A549 (cell line): ENCODE data around the gene MAGEE1. TPM values are rescaled to one million over a fixed set of nuclear protein-coding genes. Genes with fewer than 3 reads are reported as not detected.

Source experiments
- ATAC-seq, 2 experiments: fragments of 200-7000 bp in 1 of 2; fragments of >200 bp in 1 of 2; cut with Nextera tagmentation in 1 of 2; cut with Tn5 transposase in 1 of 2; 3 replicates each; pipeline versions ENCODE4 v1.8.0 to v1.9.1; 2018 to 2020; ENCODE audit warnings: mild to moderate bottlenecking in 1 of 2, moderate library complexity in 1 of 2
- CTCF ChIA-PET: fragments of 300-600 bp; sonication (Branson Sonifier 250); formaldehyde crosslinking; extraction: SDS; loops from one replicate; lab custom pipeline; 2021; ENCODE audit warnings: antibody characterized with exemption, inconsistent platforms; lab: Yijun Ruan, JAX
- POLR2A ChIA-PET: fragments of 350-600 bp; formaldehyde crosslinking; extraction: SDS; loops from one replicate; lab custom pipeline; 2021; ENCODE audit warnings: antibody characterized with exemption, inconsistent platforms; lab: Yijun Ruan, JAX
- DNase-seq, 2 experiments: peaks; one replicate each; pipeline versions ENCODE4 v3.0.0 to v3.0.0-alpha.2; 2011 to 2016; ENCODE audit warnings: low read depth in 1 of 2, low spot score in 1 of 2
- FAIRE-seq: peaks from 2 replicates; lab custom pipeline; 2011; peaks lifted over from hg19 to GRCh38; lab: Jason Lieb, UNC
- H3K27ac ChIP-seq, 2 experiments: fragments of >200 bp; sonication (Bioruptor Twin); formaldehyde crosslinking; 3 replicates each; pipeline ENCODE4 v1.5.1; 2016 to 2017
- H3K4me1 ChIP-seq: fragments of >200 bp; sonication (Bioruptor Twin); formaldehyde crosslinking; 3 replicates; pipeline ENCODE4 v1.6.1; 2016
- H3K4me2 ChIP-seq: fragments of >200 bp; sonication (Bioruptor Twin); formaldehyde crosslinking; 3 replicates; pipeline ENCODE4 v1.6.1; 2016
- H3K4me3 ChIP-seq: fragments of >200 bp; sonication (Bioruptor Twin); formaldehyde crosslinking; 3 replicates; pipeline ENCODE4 v1.5.1; 2016
- H3K9me3 ChIP-seq: fragments of >200 bp; sonication (Bioruptor Twin); formaldehyde crosslinking; 3 replicates; pipeline ENCODE4 v1.6.1; 2016
- ATOH8 ChIP-seq: fragments of 250-450 bp; sonication (Bioruptor Pico); IDR thresholded peaks from 2 replicates; pipeline ENCODE4 v1.5.0; 2020; ENCODE audit warnings: low read depth, mild to moderate bottlenecking, moderate library complexity
- BCL3 ChIP-seq: fragments of >200 bp; sonication (Bioruptor Twin); formaldehyde crosslinking; IDR thresholded peaks from 3 replicates; pipeline ENCODE4 v1.6.1; 2016
- CBX8 ChIP-seq: fragments of 200-600 bp; sonication (generic); IDR thresholded peaks from 2 replicates; pipeline ENCODE4 v1.6.1; 2016
- E2F6 ChIP-seq: IDR thresholded peaks from 2 replicates; pipeline ENCODE4 v1.6.1; 2012; ENCODE audit warnings: low read depth, borderline replicate concordance
- ELK1 ChIP-seq: fragments of 150-350 bp; IDR thresholded peaks from 2 replicates; pipeline ENCODE4 v1.6.1; 2014; ENCODE audit warnings: low read depth, mild to moderate bottlenecking, low read length
- EP300 ChIP-seq, 2 experiments: fragments of >200 bp; sonication (Bioruptor Twin); formaldehyde crosslinking; IDR thresholded peaks; 2 replicates in 1 of 2; 3 replicates in 1 of 2; pipeline ENCODE4 v1.6.1; 2016 to 2017
- FOSB ChIP-seq: fragments of 250-450 bp; sonication (Bioruptor Pico); IDR thresholded peaks from 2 replicates; pipeline ENCODE4 v1.5.0; 2020; ENCODE audit warnings: mild to moderate bottlenecking, moderate library complexity
- GATA3 ChIP-seq: IDR thresholded peaks from 2 replicates; pipeline ENCODE4 v1.6.1; 2012; ENCODE audit warnings: borderline replicate concordance
- HOXA7 ChIP-seq: fragments of 250-450 bp; sonication (Bioruptor Pico); IDR thresholded peaks from 2 replicates; pipeline ENCODE4 v1.5.0; 2020; ENCODE audit warnings: mild to moderate bottlenecking, moderate library complexity
- JUN ChIP-seq, 2 experiments: fragments of >200 bp; sonication (Bioruptor Twin); formaldehyde crosslinking; IDR thresholded peaks; 2 replicates in 1 of 2; 3 replicates in 1 of 2; pipeline ENCODE4 v1.6.1; 2016 to 2017
- KDM5A ChIP-seq: fragments of 200-600 bp; sonication (generic); IDR thresholded peaks from 2 replicates; pipeline ENCODE4 v1.6.1; 2016; ENCODE audit warnings: antibody characterized with exemption, mild to moderate bottlenecking
- MAFK ChIP-seq: fragments of 450-650 bp; IDR thresholded peaks from 2 replicates; pipeline ENCODE4 v1.6.1; 2014; ENCODE audit not compliant: partially characterized antibody
- MAX ChIP-seq: IDR thresholded peaks from 2 replicates; pipeline ENCODE4 v1.6.1; 2012
- NFE2L2 ChIP-seq: fragments of 150-350 bp; conservative IDR thresholded peaks from 2 replicates; pipeline ENCODE4 v1.6.1; 2014; ENCODE audit warnings: low read length
- NPAS2 ChIP-seq: fragments of 250-450 bp; sonication (Bioruptor Pico); IDR thresholded peaks from 2 replicates; pipeline ENCODE4 v1.8.0; 2022; ENCODE audit warnings: mild to moderate bottlenecking, moderate library complexity, borderline replicate concordance
- PHF8 ChIP-seq: fragments of 200-600 bp; sonication (generic); IDR thresholded peaks from 2 replicates; pipeline ENCODE4 v1.6.1; 2016; ENCODE audit warnings: low read depth, mild to moderate bottlenecking, antibody characterized with exemption, moderate library complexity, borderline replicate concordance
- POLR2A ChIP-seq: IDR thresholded peaks from 2 replicates; pipeline ENCODE4 v1.6.1; 2012; ENCODE audit warnings: mild to moderate bottlenecking, low read length
- POLR2AphosphoS2 ChIP-seq: conservative IDR thresholded peaks from 2 replicates; pipeline ENCODE4 v1.6.1; 2012; ENCODE audit warnings: low read length, improper control_type of control experiment, inconsistent platforms
- RAD21 ChIP-seq, 2 experiments: fragments of >200 bp in 1 of 2; sonication (Bioruptor Twin) in 1 of 2; formaldehyde crosslinking in 1 of 2; IDR thresholded peaks in 1 of 2; conservative IDR thresholded peaks in 1 of 2; 2 replicates in 1 of 2; 3 replicates in 1 of 2; pipeline ENCODE4 v1.6.1; 2012 to 2018; ENCODE audit warnings: inconsistent platforms in 1 of 2
- RCOR1 ChIP-seq: fragments of 150-350 bp; IDR thresholded peaks from 2 replicates; pipeline ENCODE4 v1.6.1; 2014; ENCODE audit warnings: antibody characterized with exemption, low read length, low read depth
- REST ChIP-seq: fragments of 200-600 bp; sonication (generic); IDR thresholded peaks from 2 replicates; pipeline ENCODE4 v1.6.1; 2016; ENCODE audit warnings: antibody characterized with exemption, mild to moderate bottlenecking, moderate library complexity
- RNF2 ChIP-seq: fragments of 200-600 bp; sonication (generic); IDR thresholded peaks from 2 replicates; pipeline ENCODE4 v1.6.1; 2016; ENCODE audit warnings: low read depth, mild to moderate bottlenecking, antibody characterized with exemption, moderate library complexity, borderline replicate concordance
- TP53 ChIP-seq: fragments of 250-450 bp; sonication (Bioruptor Pico); IDR thresholded peaks from 2 replicates; pipeline ENCODE4 v1.5.0; 2021; ENCODE audit warnings: mild to moderate bottlenecking, moderate library complexity
- ZFP36 ChIP-seq: fragments of 450-650 bp; IDR thresholded peaks from 2 replicates; pipeline ENCODE4 v1.6.1; 2014; ENCODE audit warnings: borderline replicate concordance; ENCODE audit not compliant: partially characterized antibody
- WGBS: methylation state at CpG from one replicate; pipeline ENCODE4 v1.1.6; 2017; ENCODE audit errors: missing lambda C conversion rate; 5-methylcytosine and 5-hydroxymethylcytosine counted together
- polyA minus RNA-seq: library from RNA; depleted of rRNA, polyadenylated mRNA; stranded (reverse); fragments of >200 nt; gene quantifications from 2 replicates; pipeline ENCODE4 v1.2.3, GENCODE V29; 2011; rRNA and poly(A)+ RNA removed
- polyA plus RNA-seq, 4 experiments: library from polyadenylated mRNA; depleted of rRNA in 3 of 4; stranded (reverse); fragments of >200 nt; fragmentation: RNase III in 1 of 4; extraction: RNeasy Plus Mini Kit Qiagen cat#74134 plus additional on column Dnase treatment in 1 of 4; gene quantifications; 2 replicates in 3 of 4; 3 replicates in 1 of 4; pipeline ENCODE4 v1.2.3, GENCODE V29; 2011 to 2017

MAGEE1 gene
- polyA plus RNA-seq (2011; rRNA removed) = 0.87 and 1.8 TPM in 2 replicates
- 1.3 and 2.0 TPM in 2 replicates for polyA plus RNA-seq (2012; cell fraction: cytosol; rRNA removed)
- polyA plus RNA-seq (2012; cell fraction: nucleus; rRNA removed) = 5.5 and 8.4 TPM in 2 replicates
- 4.7 to 5.7 TPM (median 5.4 TPM) in 3 replicates for polyA plus RNA-seq (2017; fragmentation: RNase III; extraction: RNeasy Plus Mini Kit Qiagen cat#74134 plus additional on column Dnase treatment)
- 0.66 and 0.83 TPM in 2 replicates for polyA minus RNA-seq

GRCh38 chrX:76427560-76428242 lies at the start of gene MAGEE1:
Gene MAGEE1, plus strand, starts transcription at chrX:76427710. Its CDS starts 221 bp downstream, at chrX:76427931.
- no peaks in the 10 kb centered on the region for H3K4me1 ChIP-seq
- ChIA-PET POLR2A (no interaction called here), CTCF (interaction anchor here (1.2 kb wide), 1 partner anchor 27 kb away, joined by 3 read pairs; no protein-coding TSS in a partner anchor)
- peak within 1 kb of the TSS; percentile 91 for H3K4me2 ChIP-seq
- H3K4me3 ChIP-seq = peak within 1 kb of the TSS; percentile 75
- peak; percentile 50 to 67 for DNase-seq
- FAIRE-seq = no peak
- peak; percentile 96 to 98 for ATAC-seq
- TF ChIP-seq MAX = peak; percentile 42; the same call in 1 of the 2 replicates
- TF ChIP-seq REST = no peak
- TF ChIP-seq POLR2A = peak; percentile 56
- 0 out of 2 replicates have a peak, but pooled peaks have one; percentile 23 for TF ChIP-seq PHF8
- 0 out of 2 replicates have a peak, but pooled peaks have one; percentile 11 for TF ChIP-seq E2F6
- peak within 1 kb of the TSS; percentile 61 to 85 for H3K27ac ChIP-seq
- no peaks in the 10 kb centered on the region for H3K9me3 ChIP-seq
- WGBS = 0% methylated on average over 3 of the region's 42 CpGs

- Histone ChIP-seq H3K27ac (no peak overlapping the region), H3K9me3 (no peaks in the 10 kb centered on the region)
- TF ChIP-seq PHF8 (no peak), ATOH8 (no peak), MAFK (peak; percentile 65)
- TF ChIP-seq, all 56 proteins: peak for 1
- Histone ChIP-seq H3K4me2 (no peak overlapping the region), H3K4me3 (no peak overlapping the region), H3K4me1 (no peaks in the 10 kb centered on the region)
- DNase-seq (no peak), FAIRE-seq (no peak), ATAC-seq (no peak)
- ChIA-PET POLR2A (no interaction called here), CTCF (no interaction called here)
Measured at GRCh38 chrX:76398970-76399369, 28.5 kb upstream of the MAGEE1 start.

- CTCF ChIA-PET = no interaction called here
- H3K4me2 ChIP-seq = no peak overlapping the region
- H3K27ac ChIP-seq = no peak overlapping the region
- ATAC-seq (no peak), FAIRE-seq (peak; percentile 39), DNase-seq (no peak)
- WGBS = 0% methylated on average over 2 of the region's 2 CpGs
- H3K4me3 ChIP-seq = no peak overlapping the region
- no peaks in the 10 kb centered on the region for H3K9me3 ChIP-seq
- POLR2A ChIA-PET = no interaction called here
- H3K4me1 ChIP-seq = no peaks in the 10 kb centered on the region
- TF ChIP-seq RNF2 (no peak), FOSB (CRISPR knock-in tag) (no peak), EP300 (IDR thresholded peaks at IDR 0.05) (no peak), BCL3 (no peak), HOXA7 (CRISPR knock-in tag) (no peak), ZFP36 (no peak), NFE2L2 (no peak), JUN (IDR thresholded peaks at IDR 0.05) (no peak), POLR2AphosphoS2 (no peak), RAD21 (conservative IDR thresholded peaks at IDR 0.05 in 1 of 2, IDR thresholded peaks at IDR 0.05 in 1 of 2) (no peak), RCOR1 (no peak), GATA3 (no peak), NPAS2 (CRISPR knock-in tag) (no peak), CBX8 (no peak), MAFK (no peak), KDM5A (no peak), ELK1 (no peak), TP53 (CRISPR knock-in tag) (no peak)
Measured at GRCh38 chrX:76407795-76408194, 19.7 kb upstream of the MAGEE1 start.
